Thymus (tissue), 11 donors: Measurements from ENCODE around the gene PRR3. TPM values are rescaled to one million over a fixed set of nuclear protein-coding genes. Genes with fewer than 3 reads are reported as not detected.
"Not testable (repeated sequence)": the region's sequence is repeated elsewhere in the genome, so short reads cannot be mapped to it uniquely, and the experiment has no call there.

Source experiments
- DNase-seq, 9 donors: peaks; one replicate each; pipeline ENCODE4 v3.0.0-alpha.2; 2013; ENCODE audit warnings: low spot score in 9 of 9, low read depth in 6 of 9, missing footprints in 1 of 9
- H3K27ac ChIP-seq, 2 donors: one replicate each; pipeline ENCODE4 v1.5.1; 2013; ENCODE audit warnings: control low read depth in 1 of 2, low read depth in 1 of 2, low read length in 1 of 2, mild to moderate bottlenecking in 1 of 2, moderate library complexity in 1 of 2
- H3K27me3 ChIP-seq, 2 donors: one replicate each; pipeline ENCODE4 v1.5.1; 2013; ENCODE audit warnings: low read length in 1 of 2; ENCODE audit not compliant: control insufficient read depth in 2 of 2, insufficient read depth in 1 of 2
- H3K36me3 ChIP-seq, 2 donors: one replicate each; pipeline ENCODE4 v1.5.1; 2013; ENCODE audit warnings: low read length in 1 of 2, mild to moderate bottlenecking in 1 of 2, moderate library complexity in 1 of 2; ENCODE audit not compliant: control insufficient read depth in 2 of 2, insufficient read depth in 2 of 2
- H3K4me1 ChIP-seq, 2 donors: one replicate each; pipeline ENCODE4 v1.5.1; 2013; ENCODE audit warnings: low read length in 2 of 2; ENCODE audit not compliant: control insufficient read depth in 2 of 2, insufficient read depth in 2 of 2
- H3K4me3 ChIP-seq, 2 donors: one replicate each; pipeline ENCODE4 v1.5.1; 2013; ENCODE audit warnings: low read length in 2 of 2, control low read depth in 1 of 2, mild to moderate bottlenecking in 1 of 2
- H3K9me3 ChIP-seq, 2 donors: one replicate each; pipeline ENCODE4 v1.5.1; 2013; ENCODE audit warnings: low read length in 1 of 2, mild to moderate bottlenecking in 1 of 2; ENCODE audit not compliant: control insufficient read depth in 2 of 2, insufficient read depth in 1 of 2
- WGBS: extraction: QIAGEN DNeasy Blood & Tissue Kit; methylation state at CpG from one replicate; pipeline ENCODE4 v1.1.7; 2013; 5-methylcytosine and 5-hydroxymethylcytosine counted together
- polyA plus RNA-seq: library from polyadenylated mRNA; stranded (reverse); fragments of 200-250 nt; gene quantifications from one replicate; pipeline ENCODE4 v1.2.3, GENCODE V29; 2013
- total RNA-seq: library from RNA; stranded (reverse); fragments of 120-200 nt; gene quantifications from one replicate; pipeline ENCODE4 v1.2.4, GENCODE V29; 2013
- donor health status: healthy.

The PRR3 gene
- total and polyA plus RNA-seq, 2 donors, result 13.0 to 16.7 TPM

- peaks cover 4 to 21% of the 10 kb centered on the region in 2 donors for H3K36me3 ChIP-seq
- peak overlapping the region in 1 of 2 donors; percentile 89 for H3K27ac ChIP-seq
- peaks cover 23 to 29% of the 10 kb centered on the region in 2 donors for H3K4me1 ChIP-seq
- peak overlapping the region; percentile 64 to 93 for H3K4me3 ChIP-seq
- DNase-seq, result no peak
- H3K27me3 ChIP-seq, result no peaks in the 10 kb centered on the region
- no peaks in the 10 kb centered on the region for H3K9me3 ChIP-seq
Observed at GRCh38 chr6:30572148-30572547, 15.1 kb downstream of the PRR3 start.

- Histone ChIP-seq H3K36me3 (peaks cover 13 to 31% of the 10 kb centered on the region in 2 donors), H3K4me1 (peaks cover 23 to 29% of the 10 kb centered on the region in 2 donors), H3K4me3 (no peak overlapping the region), H3K27ac (no peak overlapping the region), H3K9me3 (no peaks in the 10 kb centered on the region), H3K27me3 (no peaks in the 10 kb centered on the region)
- DNase-seq, result no peak
- WGBS, result 67% methylated on average over 4 of the region's 4 CpGs
Observed at GRCh38 chr6:30573113-30573512, 16.0 kb downstream of the PRR3 start.

- no peaks in the 10 kb centered on the region for H3K9me3 ChIP-seq
- peaks cover 57 to 74% of the 10 kb centered on the region in 2 donors for H3K36me3 ChIP-seq
- DNase-seq, result no peak
- no peak overlapping the region for H3K27ac ChIP-seq
- H3K4me1 ChIP-seq, result peaks cover 6 to 9% of the 10 kb centered on the region in 2 donors
- no peaks in the 10 kb centered on the region for H3K27me3 ChIP-seq
- 97% methylated on average over 8 of the region's 8 CpGs for WGBS
- H3K4me3 ChIP-seq, result no peak overlapping the region
Observed at GRCh38 chr6:30578051-30578450, 21.0 kb downstream of the PRR3 start.

GRCh38 chr6:30583921-30584320 is 26.8 kb downstream of the PRR3 start:
- Histone ChIP-seq H3K36me3 (peaks cover 90 to 91% of the 10 kb centered on the region in 2 donors), H3K4me3 (no peak overlapping the region), H3K9me3 (no peaks in the 10 kb centered on the region), H3K4me1 (no peaks in the 10 kb centered on the region), H3K27me3 (no peaks in the 10 kb centered on the region), H3K27ac (no peak overlapping the region)
- WGBS, result 93% methylated on average over 5 of the region's 5 CpGs
- no peak for DNase-seq

- H3K4me1 ChIP-seq, result no peaks in the 10 kb centered on the region
- H3K9me3 ChIP-seq, result no peaks in the 10 kb centered on the region
- H3K27ac ChIP-seq, result no peak overlapping the region
- H3K36me3 ChIP-seq, result peaks cover 79 to 88% of the 10 kb centered on the region in 2 donors
- whole genome bisulfite sequencing, result 97% methylated on average over 15 of the region's 15 CpGs
- H3K4me3 ChIP-seq, result no peak overlapping the region
- no peaks in the 10 kb centered on the region for H3K27me3 ChIP-seq
- no peak for DNase-seq
Observed at GRCh38 chr6:30589754-30590358, 32.8 kb downstream of the PRR3 start.

- 96% methylated on average over 8 of the region's 8 CpGs for WGBS
- H3K9me3 ChIP-seq, result no peaks in the 10 kb centered on the region
- H3K4me1 ChIP-seq, result no peaks in the 10 kb centered on the region
- no peak overlapping the region for H3K4me3 ChIP-seq
- H3K27me3 ChIP-seq, result no peaks in the 10 kb centered on the region
- peak overlapping the region; percentile 1 to 61 for H3K27ac ChIP-seq
- H3K36me3 ChIP-seq, result peaks cover 74 to 84% of the 10 kb centered on the region in 2 donors
- DNase-seq, result no peak
Observed at GRCh38 chr6:30590509-30590908, 33.4 kb downstream of the PRR3 start.

GRCh38 chr6:30591008-30591407 is 33.9 kb downstream of the PRR3 start:
- Histone ChIP-seq H3K4me3 (no peak overlapping the region), H3K9me3 (no peaks in the 10 kb centered on the region), H3K4me1 (no peaks in the 10 kb centered on the region), H3K36me3 (peaks cover 69 to 79% of the 10 kb centered on the region in 2 donors), H3K27me3 (no peaks in the 10 kb centered on the region), H3K27ac (peak overlapping the region; percentile 1)
- 79% methylated on average over 1 of the region's 1 CpG for WGBS
- no peak for DNase-seq

- no peak for DNase-seq
- Histone ChIP-seq H3K27ac (no peak overlapping the region), H3K4me3 (no peak overlapping the region), H3K36me3 (peaks cover 56 to 68% of the 10 kb centered on the region in 2 donors), H3K4me1 (no peaks in the 10 kb centered on the region), H3K27me3 (no peaks in the 10 kb centered on the region), H3K9me3 (no peaks in the 10 kb centered on the region)
- WGBS, result 100% methylated on average over 1 of the region's 1 CpG
Observed at GRCh38 chr6:30592287-30592686, 35.2 kb downstream of the PRR3 start.

- 84% methylated on average over 15 of the region's 15 CpGs for WGBS
- H3K27me3 ChIP-seq, H3K4me1 ChIP-seq, H3K9me3 ChIP-seq, H3K4me3 ChIP-seq, H3K27ac ChIP-seq: not testable (repeated sequence)
- H3K36me3 ChIP-seq, result peaks cover 37 to 52% of the 10 kb centered on the region in 2 donors
- DNase-seq, result peak in 8 of 9 donors; percentile 48 to 84 (median 68)
Observed at GRCh38 chr6:30597315-30598144, 40.4 kb downstream of the PRR3 start.
